Parathyroid adenoma (tissue), 2 donors: Measurements from ENCODE around the gene KPNA3.

Experiments
- H2AFZ ChIP-seq: fragments of 300-600 bp; sonication (generic); one replicate; pipeline ENCODE4 v1.7.0; 2017; ENCODE audit warnings: antibody characterized with exemption, mild to moderate bottlenecking
- H3K27ac ChIP-seq: fragments of 300-600 bp; sonication (generic); one replicate; pipeline ENCODE4 v1.7.0; 2017
- H3K27me3 ChIP-seq: fragments of 300-600 bp; sonication (generic); one replicate; pipeline ENCODE4 v1.7.0; 2017; ENCODE audit warnings: low read length; ENCODE audit not compliant: control insufficient read depth, insufficient read depth
- H3K36me3 ChIP-seq: fragments of 300-600 bp; sonication (generic); one replicate; pipeline ENCODE4 v1.7.0; 2017; ENCODE audit warnings: low read length; ENCODE audit not compliant: control insufficient read depth, insufficient read depth
- H3K4me1 ChIP-seq: fragments of 300-600 bp; sonication (generic); one replicate; pipeline ENCODE4 v1.7.0; 2017; ENCODE audit warnings: control low read depth
- H3K4me2 ChIP-seq: fragments of 300-600 bp; sonication (generic); one replicate; pipeline ENCODE4 v1.7.0; 2017; ENCODE audit warnings: low read length
- H3K4me3 ChIP-seq: fragments of 300-600 bp; sonication (generic); one replicate; pipeline ENCODE4 v1.7.0; 2017; ENCODE audit warnings: low read depth, low read length
- H3K79me2 ChIP-seq: fragments of 300-600 bp; sonication (generic); one replicate; pipeline ENCODE4 v1.7.0; 2017; ENCODE audit warnings: control low read depth
- H3K9ac ChIP-seq: fragments of 300-600 bp; sonication (generic); one replicate; pipeline ENCODE4 v1.7.0; 2017; ENCODE audit warnings: mild to moderate bottlenecking
- H3K9me3 ChIP-seq: fragments of 300-600 bp; sonication (generic); one replicate; pipeline ENCODE4 v1.7.0; 2017; ENCODE audit warnings: low read length; ENCODE audit not compliant: control insufficient read depth
- CTCF ChIP-seq: fragments of 300-600 bp; sonication (generic); IDR thresholded peaks from one replicate; pipeline ENCODE4 v1.7.0; 2017; ENCODE audit warnings: antibody characterized with exemption, mild to moderate bottlenecking
- donor health status: primary hyperparathyroidism.

KPNA3 gene

GRCh38 chr13:49760558-49760957 is 31.9 kb downstream of the KPNA3 start:
- no peaks in the 10 kb centered on the region for H3K9me3 ChIP-seq
- no peak overlapping the region for H3K9ac ChIP-seq
- H3K4me3 ChIP-seq = no peak overlapping the region
- no peaks in the 10 kb centered on the region for H3K4me1 ChIP-seq
- peaks cover 4% of the 10 kb centered on the region for H3K79me2 ChIP-seq
- no peak for TF ChIP-seq CTCF
- no peaks in the 10 kb centered on the region for H3K27me3 ChIP-seq
- no peak overlapping the region for H3K27ac ChIP-seq
- H2AFZ ChIP-seq = no peak overlapping the region
- H3K4me2 ChIP-seq = no peak overlapping the region
- H3K36me3 ChIP-seq = no peaks in the 10 kb centered on the region

GRCh38 chr13:49759503-49759902 is 33.0 kb downstream of the KPNA3 start:
- Histone ChIP-seq H3K4me3 (no peak overlapping the region), H3K4me2 (no peak overlapping the region), H3K36me3 (no peaks in the 10 kb centered on the region), H3K4me1 (no peaks in the 10 kb centered on the region), H2AFZ (no peak overlapping the region), H3K9ac (no peak overlapping the region), H3K27ac (no peak overlapping the region), H3K9me3 (no peaks in the 10 kb centered on the region), H3K27me3 (no peaks in the 10 kb centered on the region), H3K79me2 (peaks cover 4% of the 10 kb centered on the region)
- TF ChIP-seq CTCF = no peak

GRCh38 chr13:49756263-49756662 is 36.2 kb downstream of the KPNA3 start:
- no peak for TF ChIP-seq CTCF
- H2AFZ ChIP-seq = no peak overlapping the region

GRCh38 chr13:49754146-49754545 is 38.3 kb downstream of the KPNA3 start:
- Histone ChIP-seq H3K27ac (no peak overlapping the region), H3K4me1 (no peaks in the 10 kb centered on the region), H3K4me3 (no peak overlapping the region), H3K9me3 (no peaks in the 10 kb centered on the region), H3K9ac (no peak overlapping the region), H3K27me3 (no peaks in the 10 kb centered on the region), H3K4me2 (no peak overlapping the region), H2AFZ (no peak overlapping the region), H3K79me2 (peaks cover 9% of the 10 kb centered on the region), H3K36me3 (no peaks in the 10 kb centered on the region)
- TF ChIP-seq CTCF = no peak

More at GRCh38 chr13:49756263-49756662, 36.2 kb downstream of the KPNA3 start:
- Histone ChIP-seq H3K27ac (no peak overlapping the region), H3K4me2 (no peak overlapping the region), H3K4me1 (no peaks in the 10 kb centered on the region), H3K36me3 (no peaks in the 10 kb centered on the region), H3K79me2 (peaks cover 9% of the 10 kb centered on the region), H3K27me3 (no peaks in the 10 kb centered on the region), H3K9ac (no peak overlapping the region), H3K4me3 (no peak overlapping the region), H3K9me3 (no peaks in the 10 kb centered on the region)

- Histone ChIP-seq H3K27ac (no peak overlapping the region), H3K79me2 (peaks cover 5% of the 10 kb centered on the region), H3K9me3 (no peaks in the 10 kb centered on the region), H3K4me1 (no peaks in the 10 kb centered on the region), H3K27me3 (no peaks in the 10 kb centered on the region), H3K9ac (no peak overlapping the region), H3K36me3 (no peaks in the 10 kb centered on the region), H3K4me3 (no peak overlapping the region), H2AFZ (no peak overlapping the region), H3K4me2 (no peak overlapping the region)
- TF ChIP-seq CTCF = no peak
Observed at GRCh38 chr13:49749848-49750247, 42.6 kb downstream of the KPNA3 start.
